Mesenchymal stem cell (in vitro differentiated cells and primary cell): ENCODE measurements around the gene EFCAB9.
"Not testable (repeated sequence)": the region's sequence is repeated elsewhere in the genome, so short reads cannot be mapped to it uniquely, and the experiment has no call there.

Experiments used
- DNase-seq: peaks from one replicate; pipeline ENCODE4 v3.0.0-alpha.2; 2013
- H2AFZ ChIP-seq: one replicate; pipeline ENCODE4 v1.6.1; 2013; ENCODE audit warnings: low read depth, mild to moderate bottlenecking, control low read depth, inconsistent platforms, low read length, moderate library complexity
- H2AK5ac ChIP-seq: 2 replicates; pipeline ENCODE4 v1.6.1; 2013; ENCODE audit warnings: low read length, moderate library complexity, mild to moderate bottlenecking, inconsistent platforms; ENCODE audit not compliant: severe bottlenecking
- H2BK120ac ChIP-seq: one replicate; pipeline ENCODE4 v1.6.1; 2013; ENCODE audit warnings: low read depth, mild to moderate bottlenecking, inconsistent platforms, low read length, moderate library complexity
- H2BK12ac ChIP-seq, 2 experiments: one replicate each; pipeline ENCODE4 v1.6.1; 2013; ENCODE audit warnings: inconsistent platforms in 2 of 2, low read length in 2 of 2, mild to moderate bottlenecking in 2 of 2, moderate library complexity in 2 of 2, control low read depth in 1 of 2
- H2BK15ac ChIP-seq: one replicate; pipeline ENCODE4 v1.6.1; 2013; ENCODE audit warnings: mild to moderate bottlenecking, low read depth, inconsistent platforms; ENCODE audit not compliant: poor library complexity, severe bottlenecking
- H2BK5ac ChIP-seq: 2 replicates; pipeline ENCODE4 v1.6.1; 2013; ENCODE audit warnings: low read depth, mild to moderate bottlenecking, low read length, control low read depth, inconsistent platforms; ENCODE audit not compliant: poor library complexity, severe bottlenecking
- H3K14ac ChIP-seq, 2 experiments: one replicate each; pipeline ENCODE4 v1.6.1; 2013; ENCODE audit warnings: inconsistent platforms in 2 of 2, low read length in 2 of 2, control low read depth in 1 of 2, mild to moderate bottlenecking in 1 of 2, moderate library complexity in 1 of 2
- H3K18ac ChIP-seq, 2 experiments: one replicate each; pipeline ENCODE4 v1.6.1; 2013; ENCODE audit warnings: inconsistent platforms in 2 of 2, low read length in 2 of 2, control low read depth in 1 of 2, low read depth in 1 of 2, mild to moderate bottlenecking in 1 of 2
- H3K23ac ChIP-seq, 2 experiments: one replicate each; pipeline ENCODE4 v1.6.1; 2013; ENCODE audit warnings: inconsistent platforms in 2 of 2, low read length in 2 of 2, mild to moderate bottlenecking in 2 of 2, moderate library complexity in 2 of 2, control low read depth in 1 of 2
- H3K27ac ChIP-seq: 2 replicates; pipeline ENCODE4 v1.5.1; 2013; ENCODE audit warnings: mild to moderate bottlenecking, moderate library complexity, low read length, control low read depth, inconsistent platforms; ENCODE audit not compliant: poor library complexity, severe bottlenecking
- H3K27me3 ChIP-seq, 2 experiments: 2 replicates each; pipeline versions ENCODE4 v1.6.1 to v1.7.0; 2013; ENCODE audit warnings: low read length in 2 of 2, mild to moderate bottlenecking in 2 of 2, moderate library complexity in 2 of 2, control low read depth in 1 of 2, inconsistent platforms in 1 of 2; ENCODE audit not compliant: control insufficient read depth in 1 of 2, insufficient read depth in 1 of 2
- H3K36me3 ChIP-seq, 2 experiments: 2 replicates each; pipeline versions ENCODE4 v1.6.1 to v1.7.0; 2013; ENCODE audit warnings: low read length in 2 of 2, control low read depth in 1 of 2, inconsistent platforms in 1 of 2, low read depth in 1 of 2, mild to moderate bottlenecking in 1 of 2; ENCODE audit not compliant: insufficient read depth in 2 of 2, control insufficient read depth in 1 of 2
- H3K4ac ChIP-seq, 2 experiments: one replicate each; pipeline ENCODE4 v1.6.1; 2013; ENCODE audit warnings: inconsistent platforms in 2 of 2, low read length in 2 of 2, mild to moderate bottlenecking in 2 of 2, moderate library complexity in 2 of 2, control low read depth in 1 of 2, low read depth in 1 of 2
- H3K4me1 ChIP-seq: 2 replicates; pipeline ENCODE4 v1.6.1; 2013; ENCODE audit warnings: low read depth, low read length, control low read depth; ENCODE audit not compliant: control insufficient read depth, insufficient read depth
- H3K4me2 ChIP-seq: 2 replicates; pipeline ENCODE4 v1.6.1; 2013; ENCODE audit warnings: low read length, mild to moderate bottlenecking, inconsistent platforms; ENCODE audit not compliant: poor library complexity, severe bottlenecking
- H3K4me3 ChIP-seq, 2 experiments: 2 replicates each; pipeline versions ENCODE4 v1.5.1 to v1.7.0; 2013; ENCODE audit warnings: low read length in 2 of 2, mild to moderate bottlenecking in 2 of 2, control low read depth in 1 of 2, low read depth in 1 of 2; ENCODE audit not compliant: insufficient read depth in 1 of 2
- H3K79me1 ChIP-seq: replicated peaks from 2 replicates; pipeline ENCODE4 v1.6.1; 2013; ENCODE audit warnings: mild to moderate bottlenecking, control low read depth, low read length, inconsistent platforms; ENCODE audit not compliant: poor library complexity, severe bottlenecking
- H3K9ac ChIP-seq: 2 replicates; pipeline ENCODE4 v1.7.0; 2013; ENCODE audit warnings: mild to moderate bottlenecking, low read length, moderate library complexity
- H3K9me3 ChIP-seq: 2 replicates; pipeline ENCODE4 v1.7.0; 2013; ENCODE audit warnings: mild to moderate bottlenecking, low read length; ENCODE audit not compliant: control insufficient read depth
- H4K8ac ChIP-seq: one replicate; pipeline ENCODE4 v1.6.1; 2013; ENCODE audit warnings: inconsistent platforms, mild to moderate bottlenecking, low read length, moderate library complexity
- H4K91ac ChIP-seq: one replicate; pipeline ENCODE4 v1.6.1; 2013; ENCODE audit warnings: mild to moderate bottlenecking, low read length, inconsistent platforms
- WGBS: methylation state at CpG from one replicate; pipeline ENCODE4 v1.1.7; 2013; ENCODE audit warnings: mixed read lengths; 5-methylcytosine and 5-hydroxymethylcytosine counted together

Gene EFCAB9

GRCh38 chr5:172205984-172206383 lies 12.0 kb downstream of the EFCAB9 start:
- H3K4me2 ChIP-seq, H2BK5ac ChIP-seq, H3K9ac ChIP-seq, H3K4me3 ChIP-seq, H3K27ac ChIP-seq, H3K18ac ChIP-seq, DNase-seq, H2BK12ac ChIP-seq, H2BK15ac ChIP-seq, H4K8ac ChIP-seq, H3K14ac ChIP-seq, H3K23ac ChIP-seq, H3K9me3 ChIP-seq, H2AK5ac ChIP-seq, H3K27me3 ChIP-seq, H4K91ac ChIP-seq, H2AFZ ChIP-seq, H3K4ac ChIP-seq, H2BK120ac ChIP-seq, H3K4me1 ChIP-seq: not testable (repeated sequence)
- Histone ChIP-seq H3K79me1 (peaks cover 17% of the 10 kb centered on the region), H3K36me3 (peaks cover 6 to 27% of the 10 kb centered on the region in 2 experiments)
- WGBS, result 98% methylated on average over 8 of the region's 11 CpGs

DNA sequence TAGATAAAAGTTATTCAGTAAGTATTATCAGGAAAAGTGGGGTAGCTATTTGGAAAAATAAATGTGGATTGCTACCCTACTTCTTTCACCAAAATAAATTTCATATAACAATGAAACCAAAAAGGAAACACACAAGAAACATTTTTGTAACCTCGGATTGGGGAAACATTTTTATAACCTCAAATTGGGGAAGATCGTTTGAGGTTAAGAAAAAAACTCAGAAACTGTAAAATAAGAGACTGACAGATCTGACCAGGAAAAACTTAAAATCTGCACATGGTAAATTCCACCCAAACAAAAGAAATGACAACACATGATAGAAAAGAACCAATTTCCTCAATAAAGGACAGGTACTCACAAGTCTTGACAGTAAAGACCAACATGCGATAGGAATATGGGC lies 13.5 kb downstream of the EFCAB9 start:
- Histone ChIP-seq H2AK5ac (no peak overlapping the region), H2AFZ (no peak overlapping the region), H3K36me3 (peaks cover 11 to 40% of the 10 kb centered on the region in 2 experiments), H3K4me2 (no peak overlapping the region), H2BK15ac (no peak overlapping the region), H2BK12ac (no peak overlapping the region), H4K8ac (no peak overlapping the region), H3K27ac (no peak overlapping the region), H3K9me3 (no peaks in the 10 kb centered on the region), H3K9ac (no peak overlapping the region), H3K4me1 (no peaks in the 10 kb centered on the region), H3K79me1 (peaks cover 23% of the 10 kb centered on the region), H4K91ac (no peak overlapping the region), H3K14ac (no peak overlapping the region), H3K4ac (no peak overlapping the region), H2BK120ac (no peak overlapping the region), H3K4me3 (no peak overlapping the region), H2BK5ac (no peak overlapping the region), H3K18ac (no peak overlapping the region), H3K27me3 (no peaks in the 10 kb centered on the region), H3K23ac (no peak overlapping the region)
- no peak for DNase-seq
- 94% methylated on average over 2 of the region's 3 CpGs for WGBS

GRCh38 chr5:172209714-172210113 lies 15.7 kb downstream of the EFCAB9 start:
- WGBS, result 94% methylated on average over 2 of the region's 2 CpGs

DNA sequence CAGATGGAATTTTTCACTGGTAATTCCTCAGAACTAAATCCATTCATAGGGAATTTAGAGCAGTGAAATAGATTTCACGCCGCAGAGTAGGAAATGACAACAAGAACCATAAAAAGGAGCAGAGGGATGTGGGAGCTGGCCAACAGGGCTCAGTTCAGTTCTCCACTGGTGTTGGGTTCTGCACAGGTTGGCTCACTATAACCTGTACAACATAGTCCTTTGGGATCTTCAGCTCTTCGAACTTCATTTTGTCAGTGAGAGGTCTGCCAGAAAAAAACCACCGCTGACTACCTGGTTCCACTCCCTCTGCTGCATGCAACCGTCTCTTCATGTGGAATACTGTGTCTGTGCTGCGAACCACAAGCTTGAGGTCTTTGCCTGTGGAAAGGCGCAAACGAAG lies 17.7 kb downstream of the EFCAB9 start:
- Histone ChIP-seq H3K18ac (no peak overlapping the region), H3K4ac (no peak overlapping the region), H3K4me3 (no peak overlapping the region), H2AK5ac (no peak overlapping the region), H3K23ac (no peak overlapping the region), H2BK5ac (no peak overlapping the region), H3K4me1 (peaks cover 2% of the 10 kb centered on the region), H2AFZ (no peak overlapping the region), H2BK15ac (no peak overlapping the region), H3K79me1 (peaks cover 30% of the 10 kb centered on the region), H3K27ac (no peak overlapping the region), H2BK12ac (no peak overlapping the region), H3K9me3 (no peaks in the 10 kb centered on the region), H4K8ac (no peak overlapping the region), H3K36me3 (peaks cover 16 to 45% of the 10 kb centered on the region in 2 experiments), H2BK120ac (no peak overlapping the region), H3K9ac (no peak overlapping the region), H3K4me2 (no peak overlapping the region), H3K14ac (no peak overlapping the region), H3K27me3 (no peaks in the 10 kb centered on the region), H4K91ac (no peak overlapping the region)
- over 99% methylated on average over 8 of the region's 8 CpGs for WGBS
- DNase-seq, result no peak

More at GRCh38 chr5:172209714-172210113, 15.7 kb downstream of the EFCAB9 start:
- no peak overlapping the region for H2AK5ac ChIP-seq
- H3K4me1 ChIP-seq, result peaks cover 2% of the 10 kb centered on the region
- no peak overlapping the region for H3K4me2 ChIP-seq
- no peak overlapping the region for H2BK12ac ChIP-seq
- H3K14ac ChIP-seq, result no peak overlapping the region
- no peak overlapping the region for H2BK15ac ChIP-seq
- no peak overlapping the region for H2AFZ ChIP-seq
- H3K4ac ChIP-seq, result no peak overlapping the region
- no peak overlapping the region for H3K9ac ChIP-seq
- H3K23ac ChIP-seq, result no peak overlapping the region
- DNase-seq, result no peak
- no peak overlapping the region for H3K27ac ChIP-seq
- H2BK5ac ChIP-seq, result no peak overlapping the region
- H3K4me3 ChIP-seq, result no peak overlapping the region
- H3K9me3 ChIP-seq, result no peaks in the 10 kb centered on the region
- H4K8ac ChIP-seq, result no peak overlapping the region
- no peak overlapping the region for H3K18ac ChIP-seq
- H4K91ac ChIP-seq, result no peak overlapping the region
- H3K27me3 ChIP-seq, result no peaks in the 10 kb centered on the region
- peaks cover 17 to 44% of the 10 kb centered on the region in 2 experiments for H3K36me3 ChIP-seq
- peaks cover 31% of the 10 kb centered on the region for H3K79me1 ChIP-seq
- no peak overlapping the region for H2BK120ac ChIP-seq
